Lower leg skin (tissue), 3 donors: Measurements from ENCODE around the gene CAPN15.

ENCODE experiments used
- POLR2A ChIP-seq, 2 donors: fragments of 450-650 bp; IDR thresholded peaks; one replicate each; pipeline ENCODE4 v1.6.1; 2016 to 2017; ENCODE audit warnings: antibody characterized with exemption in 2 of 2, mild to moderate bottlenecking in 1 of 2, moderate library complexity in 1 of 2
- TF ChIP-seq, protein P1 (sequence below), 3 donors: fragments of 450-650 bp; IDR thresholded peaks; one replicate each; pipeline ENCODE4 v1.5.1; 2016; ENCODE audit warnings: antibody characterized with exemption in 3 of 3, mild to moderate bottlenecking in 3 of 3, moderate library complexity in 2 of 3

DNA sequence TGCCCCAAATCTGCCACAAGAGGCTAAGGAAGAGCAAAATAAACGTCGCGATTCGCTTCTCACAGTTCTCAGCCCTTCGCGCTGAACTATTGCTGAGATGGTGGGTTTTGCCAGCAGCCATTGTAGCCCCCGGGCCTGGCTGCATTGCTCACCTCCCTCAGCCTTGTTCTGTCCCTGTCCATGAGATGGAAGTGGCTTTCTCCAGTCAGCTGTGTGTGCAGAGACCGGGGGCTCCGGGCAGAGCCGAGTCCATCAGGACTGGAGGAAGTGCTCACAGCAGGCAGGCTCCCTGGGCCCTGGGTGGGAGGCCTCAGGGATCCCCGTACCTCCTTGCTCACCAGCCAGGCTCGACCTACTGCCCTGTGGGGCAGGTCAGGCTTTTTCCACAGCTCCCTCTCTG lies 27.6 kb upstream of the CAPN15 start:
- TF ChIP-seq, protein P1, sequence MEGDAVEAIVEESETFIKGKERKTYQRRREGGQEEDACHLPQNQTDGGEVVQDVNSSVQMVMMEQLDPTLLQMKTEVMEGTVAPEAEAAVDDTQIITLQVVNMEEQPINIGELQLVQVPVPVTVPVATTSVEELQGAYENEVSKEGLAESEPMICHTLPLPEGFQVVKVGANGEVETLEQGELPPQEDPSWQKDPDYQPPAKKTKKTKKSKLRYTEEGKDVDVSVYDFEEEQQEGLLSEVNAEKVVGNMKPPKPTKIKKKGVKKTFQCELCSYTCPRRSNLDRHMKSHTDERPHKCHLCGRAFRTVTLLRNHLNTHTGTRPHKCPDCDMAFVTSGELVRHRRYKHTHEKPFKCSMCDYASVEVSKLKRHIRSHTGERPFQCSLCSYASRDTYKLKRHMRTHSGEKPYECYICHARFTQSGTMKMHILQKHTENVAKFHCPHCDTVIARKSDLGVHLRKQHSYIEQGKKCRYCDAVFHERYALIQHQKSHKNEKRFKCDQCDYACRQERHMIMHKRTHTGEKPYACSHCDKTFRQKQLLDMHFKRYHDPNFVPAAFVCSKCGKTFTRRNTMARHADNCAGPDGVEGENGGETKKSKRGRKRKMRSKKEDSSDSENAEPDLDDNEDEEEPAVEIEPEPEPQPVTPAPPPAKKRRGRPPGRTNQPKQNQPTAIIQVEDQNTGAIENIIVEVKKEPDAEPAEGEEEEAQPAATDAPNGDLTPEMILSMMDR (IDR thresholded peaks at IDR 0.05): no peak
- TF ChIP-seq POLR2A (IDR thresholded peaks at IDR 0.05): no peak
